GM15510 (cell line): ENCODE data around the gene SCN1B.

Experiments
- POLR2A ChIP-seq: IDR thresholded peaks from 3 replicates; pipeline ENCODE4 v1.6.1; 2011; ENCODE audit warnings: borderline replicate concordance; ENCODE audit not compliant: insufficient read length; ENCODE audit errors: extremely low read depth

The SCN1B gene

DNA sequence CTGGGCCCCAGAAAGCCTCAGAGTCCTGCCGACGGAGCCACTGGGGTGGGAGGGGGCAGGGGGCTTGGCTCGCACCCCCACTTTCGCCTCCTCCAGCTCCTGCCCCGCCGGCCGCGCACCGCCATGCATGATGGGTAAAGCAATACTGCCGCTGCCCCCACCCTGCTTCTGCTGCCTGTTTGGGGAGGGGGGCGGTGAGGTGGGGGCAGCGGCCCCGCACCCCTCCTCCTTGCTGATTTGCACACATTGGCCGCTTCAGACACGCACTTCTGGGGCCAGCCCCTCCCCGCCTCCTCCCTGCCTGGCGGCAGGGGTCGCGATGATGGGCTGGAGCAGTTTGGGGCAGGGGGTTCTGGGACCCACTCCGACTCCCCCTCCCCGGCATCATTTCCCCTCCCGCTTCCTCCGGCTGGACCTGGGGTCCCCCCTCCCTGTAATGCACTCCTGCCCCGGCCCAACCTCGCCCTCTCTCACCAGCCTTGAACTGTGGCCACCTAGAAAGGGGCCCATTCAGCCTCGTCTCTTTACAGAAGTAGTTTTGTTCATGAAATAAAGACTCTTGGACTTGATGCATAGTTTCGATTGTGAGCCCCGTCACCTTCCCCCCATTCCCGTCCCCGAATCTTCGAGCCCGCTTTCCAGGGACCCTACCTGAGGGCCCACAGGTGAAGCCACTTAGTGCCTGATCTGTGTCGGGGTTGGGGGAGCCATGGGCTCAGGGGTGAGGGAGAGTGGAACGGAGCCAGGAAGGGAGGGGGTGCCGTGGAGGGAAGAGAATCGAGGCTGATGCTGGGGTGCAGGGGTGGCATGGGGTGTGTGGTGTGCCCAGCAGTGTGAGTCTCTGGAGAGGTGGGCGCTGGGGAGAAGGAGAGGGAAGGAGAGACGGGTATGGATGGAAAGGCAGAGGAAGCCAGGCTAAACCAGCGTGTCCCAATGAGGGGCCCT is 9.9 kb downstream of the SCN1B start:
- TF ChIP-seq POLR2A: no peak

DNA sequence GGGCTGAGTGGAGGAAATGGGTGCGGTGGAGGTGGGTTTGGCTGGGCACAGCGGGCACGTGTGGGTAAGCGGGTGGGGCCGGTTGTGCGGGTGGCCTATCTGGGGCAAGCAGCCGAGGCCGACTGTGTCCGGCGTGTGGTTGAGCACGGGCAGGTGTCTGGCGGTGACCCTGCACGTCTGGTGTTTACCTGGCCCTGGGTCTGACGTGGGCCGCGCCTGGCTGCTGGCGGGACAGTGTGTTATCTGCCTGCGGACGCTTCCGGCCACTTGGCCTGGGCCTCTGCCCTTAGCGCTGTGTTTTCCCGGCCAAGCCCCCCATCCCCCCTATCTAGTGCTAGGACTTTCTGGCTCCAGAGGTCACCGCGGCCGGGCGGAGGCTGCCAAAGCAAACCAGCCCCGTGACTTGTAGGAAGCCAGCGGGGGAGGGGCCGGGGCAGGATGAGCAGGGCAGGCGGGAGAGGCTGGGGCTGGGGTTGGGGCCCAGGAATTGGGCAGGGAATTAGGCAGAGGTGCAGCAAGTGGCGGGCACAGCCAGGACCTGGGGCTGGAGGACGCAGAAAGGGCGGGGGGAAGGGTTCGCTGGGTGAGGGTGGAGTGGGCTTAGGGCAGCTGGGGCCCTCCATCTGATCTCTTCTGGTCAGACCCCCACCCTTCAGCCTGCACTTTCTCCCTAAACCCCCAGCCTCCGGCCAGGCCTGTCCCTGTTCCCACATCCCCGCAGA is 10.7 kb downstream of the SCN1B start:
- no peak for TF ChIP-seq POLR2A

DNA sequence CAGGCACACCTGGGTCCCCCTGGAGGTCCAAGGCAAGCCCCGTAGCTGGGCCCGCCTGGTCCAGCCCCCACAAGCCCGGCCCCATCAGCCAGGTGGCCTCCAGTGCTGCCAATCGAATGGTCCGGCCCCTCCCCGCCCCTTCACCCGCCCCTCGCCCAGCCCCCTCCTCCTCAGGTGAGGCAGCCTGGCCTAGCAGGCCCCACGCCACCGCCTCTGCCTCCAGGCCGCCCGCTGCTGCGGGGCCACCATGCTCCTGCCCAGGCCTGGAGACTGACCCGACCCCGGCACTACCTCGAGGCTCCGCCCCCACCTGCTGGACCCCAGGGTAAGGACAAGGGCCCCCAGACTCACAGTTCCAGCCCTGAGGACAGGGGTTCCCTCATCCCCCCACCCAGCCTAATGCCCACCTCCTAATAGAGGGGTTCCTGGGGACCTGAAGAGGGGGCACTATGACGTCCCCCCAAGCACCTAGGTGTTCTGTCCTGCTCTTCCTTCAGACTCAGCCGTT is 11.3 kb downstream of the SCN1B start, which contains the start of gene HPN:
HPN (plus strand) TSS at position 174 of the 508 bp plus-strand sequence. CDS start 786 bp downstream, outside the sequence.
- no peak for TF ChIP-seq POLR2A

DNA sequence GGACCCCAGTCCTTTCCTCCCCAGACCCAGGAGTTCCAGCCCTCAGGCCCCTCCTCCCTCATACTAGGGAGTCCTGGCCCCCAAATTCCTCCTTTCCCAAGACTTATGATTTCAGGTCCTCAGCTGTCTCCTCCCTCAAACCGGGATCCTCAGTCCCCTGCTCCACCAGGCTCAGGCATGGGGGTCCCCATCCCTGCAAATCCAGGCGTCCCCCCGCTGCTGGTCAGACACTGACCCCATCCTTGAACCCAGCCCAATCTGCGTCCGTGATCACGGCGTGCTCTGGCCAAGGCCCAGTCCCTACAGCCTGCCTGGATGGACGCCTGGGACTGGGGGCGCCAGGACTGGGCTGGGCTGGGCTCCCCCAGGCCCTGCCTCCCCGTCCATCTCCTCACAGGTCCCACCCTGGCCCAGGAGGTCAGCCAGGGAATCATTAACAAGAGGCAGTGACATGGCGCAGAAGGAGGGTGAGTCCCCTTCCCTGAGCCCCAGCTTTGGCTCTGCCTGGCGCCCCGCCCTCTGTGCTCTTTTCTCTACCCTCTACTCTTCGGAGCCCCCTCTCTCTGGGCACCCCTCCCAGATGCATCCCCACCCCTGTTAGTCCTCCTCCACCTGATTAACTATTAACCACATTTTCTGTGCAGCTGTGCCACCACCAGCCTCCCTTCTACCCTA is 11.9 kb downstream of the SCN1B start:
- TF ChIP-seq POLR2A: no peak

DNA sequence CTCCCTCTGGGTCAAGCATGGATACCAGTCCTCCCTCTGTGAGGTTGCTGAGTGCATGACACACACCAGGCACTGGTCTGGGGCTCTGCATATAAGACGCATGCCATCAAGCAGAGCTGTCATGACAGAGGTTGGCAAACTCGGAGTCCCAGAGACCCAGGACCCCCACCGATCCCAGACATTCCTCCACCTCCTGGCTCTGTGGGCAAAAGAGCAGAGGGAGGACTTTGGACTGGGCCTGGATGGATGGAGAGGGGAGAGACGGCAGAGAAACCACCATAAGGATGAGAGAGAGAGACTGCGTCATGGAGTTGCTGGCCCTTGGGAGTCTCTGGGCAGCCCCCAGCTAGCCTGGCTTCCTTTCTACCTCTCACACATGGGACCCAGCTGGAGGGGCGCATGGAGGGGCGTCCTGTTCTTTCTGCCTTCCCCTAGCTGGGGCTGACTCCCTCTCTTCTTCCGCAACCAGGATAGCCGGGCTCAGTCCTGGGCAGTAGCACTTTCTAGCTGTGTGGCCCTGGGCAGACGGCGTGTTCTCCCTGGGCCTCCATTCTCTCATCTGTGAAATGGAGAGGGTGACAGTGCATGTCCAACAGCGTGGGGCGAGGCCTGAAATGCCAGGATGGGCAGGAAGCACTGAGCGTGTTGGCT is 12.8 kb downstream of the SCN1B start:
- no peak for TF ChIP-seq POLR2A

DNA sequence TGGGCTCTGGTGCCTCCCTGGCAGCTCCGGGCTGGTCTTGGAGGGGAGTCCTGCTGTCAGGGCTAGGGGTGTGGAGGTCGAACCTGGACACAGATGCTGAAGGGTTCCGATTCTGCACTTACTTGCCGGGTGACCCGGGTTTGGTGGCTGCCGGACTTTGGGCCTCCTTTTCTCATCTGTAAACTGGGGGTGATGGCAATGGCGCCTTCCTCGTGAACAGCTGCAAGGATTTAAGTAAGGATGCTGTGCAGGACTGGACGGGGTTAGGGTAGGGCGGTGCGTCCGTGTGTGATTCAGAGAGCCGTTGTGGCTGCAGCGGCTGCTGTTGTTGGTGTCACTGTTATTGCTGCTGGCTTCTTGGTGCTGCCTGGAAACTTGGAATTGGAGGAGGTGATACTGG is 13.6 kb downstream of the SCN1B start:
- TF ChIP-seq POLR2A: no peak

DNA sequence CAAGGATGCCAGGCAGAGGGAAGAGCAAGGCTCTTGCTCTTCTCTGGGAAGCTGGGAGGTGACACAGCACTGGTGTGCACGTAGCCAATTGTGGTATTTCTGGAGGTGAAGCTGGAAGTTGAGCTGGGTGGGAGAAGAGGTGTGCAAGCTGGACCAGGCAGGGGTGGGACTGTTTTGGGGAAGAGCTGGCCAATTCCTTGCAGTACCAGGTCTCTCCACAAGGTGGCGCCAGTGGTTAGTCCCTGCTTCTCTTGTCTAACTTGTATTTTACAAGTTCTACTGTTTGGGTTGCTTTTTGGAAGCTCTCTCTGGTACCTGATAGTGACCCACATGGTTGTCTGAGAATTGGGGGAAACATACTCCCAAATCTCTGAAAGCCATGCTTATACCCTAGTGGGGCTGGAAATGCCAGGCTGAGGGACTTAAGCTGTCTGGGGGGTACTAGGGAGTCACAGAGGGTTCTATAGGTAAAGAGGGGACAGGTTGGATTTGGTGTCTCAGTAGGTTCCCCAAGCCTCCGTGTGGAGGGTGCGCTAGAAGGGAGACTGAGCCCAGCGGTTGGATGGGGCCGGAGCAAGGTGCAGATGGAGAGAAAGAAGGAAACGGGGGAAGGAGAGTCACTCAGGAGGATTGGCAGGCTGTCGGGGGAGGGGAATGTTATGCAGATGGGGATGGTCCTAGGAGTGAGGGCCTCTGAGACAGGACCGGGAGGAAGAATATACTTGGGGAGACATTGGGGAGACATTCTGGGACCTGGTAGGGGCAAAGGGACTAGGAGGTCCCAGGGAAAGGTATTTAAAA is 14.2 kb downstream of the SCN1B start:
- TF ChIP-seq POLR2A: no peak

DNA sequence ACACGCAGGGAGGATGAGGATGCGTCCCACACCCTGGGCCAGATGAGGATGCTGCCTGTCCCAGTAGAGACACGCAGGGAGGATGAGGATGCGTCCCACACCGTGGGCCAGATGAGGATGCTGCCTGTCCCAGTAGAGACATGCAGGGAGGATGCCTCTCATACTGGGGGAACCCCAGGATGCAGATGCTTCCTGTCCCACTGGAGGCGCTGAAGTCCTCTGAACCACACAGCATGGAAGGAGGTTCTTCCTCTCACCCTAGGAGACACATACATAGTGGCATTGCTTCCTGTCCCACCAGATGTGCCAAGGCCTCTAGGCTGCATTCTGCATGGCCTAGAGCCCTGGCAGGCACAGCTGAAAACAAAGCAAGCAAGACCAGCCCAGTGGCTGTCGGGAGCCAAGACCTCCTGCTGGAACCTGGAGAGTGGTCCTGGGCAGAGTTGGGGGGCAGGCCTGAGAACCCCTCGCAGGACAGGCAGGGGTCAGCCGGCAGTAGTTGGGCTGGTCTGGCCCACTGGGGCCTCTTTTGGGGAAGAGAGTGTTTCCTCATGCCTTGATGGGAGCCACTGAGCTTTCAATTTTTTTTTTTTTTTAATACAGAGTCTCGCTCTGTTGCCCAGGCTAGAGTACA is 15.5 kb downstream of the SCN1B start:
- TF ChIP-seq POLR2A: no peak

DNA sequence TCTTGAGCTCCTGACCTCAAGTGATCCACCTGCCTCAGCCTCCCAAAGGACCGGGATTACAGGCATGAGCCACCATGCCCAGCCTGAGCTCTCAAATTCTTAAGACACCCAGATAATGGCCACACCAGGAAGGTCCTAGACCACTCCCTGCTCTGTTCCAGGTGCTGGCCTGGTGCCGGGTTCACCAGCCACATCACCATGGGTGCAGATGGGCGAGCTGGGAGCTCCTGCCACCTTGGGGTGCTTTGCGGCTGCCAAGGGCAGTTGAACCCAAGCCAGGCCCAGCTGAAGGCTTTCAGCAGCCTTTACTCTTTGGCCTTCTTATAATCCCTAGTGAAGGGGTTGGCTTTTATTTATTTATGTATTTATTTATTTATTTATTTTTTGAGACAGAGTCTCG is 16.2 kb downstream of the SCN1B start:
- TF ChIP-seq POLR2A: no peak

DNA sequence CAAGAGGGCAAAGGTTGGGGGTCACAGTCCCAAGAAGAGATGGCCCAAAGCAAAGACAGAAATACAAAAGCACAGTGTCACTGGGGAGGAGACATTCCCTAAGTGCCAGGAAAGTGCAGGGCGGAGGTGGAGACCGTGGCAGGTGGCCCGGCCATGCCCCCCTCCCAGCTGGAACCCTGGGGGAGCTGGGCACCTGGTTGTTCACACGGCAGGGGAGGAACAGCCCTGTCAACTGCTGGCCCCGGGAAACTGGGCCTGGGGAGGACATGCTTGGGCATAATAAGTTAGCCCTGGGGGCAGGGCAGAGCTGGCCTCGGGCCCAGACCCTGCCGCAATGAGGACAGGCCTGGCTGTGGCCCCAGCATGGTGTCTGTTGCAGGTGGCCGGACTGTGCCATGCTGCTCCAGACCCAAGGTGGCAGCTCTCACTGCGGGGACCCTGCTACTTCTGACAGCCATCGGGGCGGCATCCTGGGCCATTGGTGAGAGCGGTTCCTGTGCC is 18.7 kb downstream of the SCN1B start:
- no peak for TF ChIP-seq POLR2A

DNA sequence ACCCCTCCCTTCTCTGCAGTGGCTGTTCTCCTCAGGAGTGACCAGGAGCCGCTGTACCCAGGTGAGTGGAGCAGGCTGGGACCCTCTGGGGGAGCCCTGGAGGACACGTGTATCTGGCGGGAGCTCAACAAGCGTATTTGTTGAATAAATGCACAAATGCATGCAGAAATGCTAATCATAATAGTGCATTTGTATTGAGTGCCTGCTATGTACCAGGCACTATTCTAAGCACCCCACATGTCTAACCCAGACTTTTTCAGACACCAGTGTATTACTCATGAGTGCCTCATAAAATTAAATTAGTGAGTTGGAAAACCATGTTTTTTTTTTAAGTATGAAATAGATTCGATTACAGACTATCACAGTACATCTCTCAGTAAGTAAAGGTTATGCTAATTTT is 19.2 kb downstream of the SCN1B start:
- no peak for TF ChIP-seq POLR2A

DNA sequence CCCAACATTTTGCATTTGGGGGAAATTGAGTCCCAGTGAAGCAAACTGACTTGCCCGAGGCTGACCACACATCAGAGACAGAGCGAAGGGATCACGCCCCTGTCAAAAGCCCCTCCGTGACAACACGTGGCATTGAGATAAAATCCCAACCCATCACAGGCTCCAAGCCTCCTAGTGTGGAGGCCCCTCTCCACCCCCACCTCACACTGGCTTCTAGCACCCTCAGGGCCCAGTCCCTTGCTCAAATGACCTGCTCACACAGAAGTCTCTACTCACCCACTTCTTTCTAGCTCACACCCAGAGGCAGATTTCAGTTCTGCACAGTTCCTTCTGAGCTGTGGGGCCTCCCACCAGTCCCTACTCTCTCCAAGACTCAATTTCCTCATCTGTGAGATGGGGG is 21.5 kb downstream of the SCN1B start:
- no peak for TF ChIP-seq POLR2A

DNA sequence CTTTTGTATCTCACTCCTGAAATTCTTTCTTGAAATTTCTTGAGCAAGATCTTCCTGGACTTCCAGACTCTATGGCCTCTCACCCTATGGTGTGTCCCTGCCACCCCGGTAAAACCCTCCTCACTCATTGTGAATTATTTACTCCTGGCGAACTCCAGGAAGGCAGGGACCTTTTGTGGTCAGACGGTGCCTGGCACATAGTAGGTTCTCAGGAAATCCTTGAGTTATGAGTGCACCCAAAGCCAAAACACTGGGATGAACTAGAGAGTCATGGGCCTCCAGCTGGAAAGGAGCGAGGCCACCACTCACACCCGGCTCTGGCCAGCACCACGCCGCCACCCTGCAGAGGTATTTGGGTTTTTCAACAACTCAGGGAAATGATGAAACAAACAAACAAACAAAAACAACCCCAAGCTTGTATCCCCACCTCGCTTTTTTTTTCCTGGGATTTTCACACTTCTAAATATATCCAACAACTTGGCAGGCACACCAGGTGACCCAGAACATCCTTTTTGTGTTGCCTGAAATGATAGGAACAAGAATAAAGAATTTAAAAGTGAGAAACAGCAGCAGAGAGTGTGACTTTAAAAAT is 22.4 kb downstream of the SCN1B start:
- TF ChIP-seq POLR2A: no peak
